Common myeloid progenitor, CD34-positive (primary cell): ENCODE measurements around the gene TMEM254.

Experiments used
- CTCF ChIA-PET: fragments of 350-600 bp; sonication (Branson Sonifier 250); formaldehyde crosslinking; loops from one replicate; lab custom pipeline; 2021; ENCODE audit warnings: antibody characterized with exemption; lab: Charles Lee
- POLR2A ChIA-PET: fragments of 350-600 bp; sonication (Branson Sonifier 250); formaldehyde crosslinking; loops from one replicate; lab custom pipeline; 2021; ENCODE audit warnings: antibody characterized with exemption; lab: Charles Lee
- DNase-seq, 3 donors: peaks; one replicate each; pipeline versions ENCODE4 v3.0.0 to v3.0.0-alpha.2; 2013
- H3K27ac ChIP-seq, 2 experiments: 1 replicate in 1 of 2; 2 replicates in 1 of 2; pipeline ENCODE4 v1.7.0; 2013; ENCODE audit warnings: inconsistent platforms in 2 of 2, low read length in 2 of 2, mild to moderate bottlenecking in 2 of 2, low read depth in 1 of 2, moderate library complexity in 1 of 2; ENCODE audit not compliant: severe bottlenecking in 2 of 2, insufficient read depth in 1 of 2, poor library complexity in 1 of 2
- H3K27me3 ChIP-seq, 5 experiments: replicated peaks in 2 of 5; 1 replicate in 3 of 5; 2 replicates in 2 of 5; pipeline versions ENCODE4 v1.6.1 to v1.7.0; 2013; ENCODE audit warnings: low read length in 4 of 5, mild to moderate bottlenecking in 2 of 5, moderate library complexity in 2 of 5, inconsistent platforms in 1 of 5; ENCODE audit not compliant: insufficient read depth in 5 of 5, control insufficient read depth in 4 of 5
- H3K36me3 ChIP-seq, 4 experiments: 1 replicate in 2 of 4; 2 replicates in 2 of 4; pipeline versions ENCODE4 v1.6.1 to v1.7.0; 2013; ENCODE audit warnings: low read length in 3 of 4, control low read depth in 1 of 4, mild to moderate bottlenecking in 1 of 4; ENCODE audit not compliant: control insufficient read depth in 4 of 4, insufficient read depth in 4 of 4
- H3K4me1 ChIP-seq, 4 experiments: 1 replicate in 3 of 4; 2 replicates in 1 of 4; pipeline versions ENCODE4 v1.6.1 to v1.7.1; 2013; ENCODE audit warnings: low read length in 3 of 4, mild to moderate bottlenecking in 3 of 4, control low read depth in 1 of 4, inconsistent platforms in 1 of 4, moderate library complexity in 1 of 4; ENCODE audit not compliant: control insufficient read depth in 4 of 4, insufficient read depth in 4 of 4; ENCODE audit errors: control extremely low read depth in 1 of 4
- H3K4me3 ChIP-seq, 7 experiments: 1 replicate in 4 of 7; 2 replicates in 3 of 7; pipeline versions ENCODE4 v1.5.1 to v1.7.0; 2013; ENCODE audit warnings: mild to moderate bottlenecking in 7 of 7, low read length in 6 of 7, moderate library complexity in 6 of 7, inconsistent platforms in 2 of 7, low read depth in 2 of 7, control low read depth in 1 of 7; ENCODE audit not compliant: insufficient read depth in 4 of 7, control insufficient read depth in 1 of 7; ENCODE audit errors: extremely low read depth in 1 of 7
- H3K9me3 ChIP-seq, 5 experiments: 1 replicate in 4 of 5; 2 replicates in 1 of 5; pipeline versions ENCODE4 v1.6.1 to v1.7.1; 2013; ENCODE audit warnings: low read length in 4 of 5, mild to moderate bottlenecking in 2 of 5, inconsistent platforms in 1 of 5, low read depth in 1 of 5, moderate library complexity in 1 of 5; ENCODE audit not compliant: control insufficient read depth in 4 of 5, insufficient read depth in 2 of 5; ENCODE audit errors: control extremely low read depth in 1 of 5
- WGBS: methylation state at CpG from one replicate; pipeline ENCODE4 v1.1.5; 2013; ENCODE audit not compliant: insufficient coverage; 5-methylcytosine and 5-hydroxymethylcytosine counted together

Gene TMEM254

GRCh38 chr10:80137031-80137862, 58.8 kb downstream of the TMEM254 start:
- WGBS: 97% methylated on average over 11 of the region's 14 CpGs
- H3K4me1 ChIP-seq: peaks cover 0 to 10% (median 7%) of the 10 kb centered on the region in 4 experiments
- POLR2A ChIA-PET: no interaction called here
- no peaks in the 10 kb centered on the region for H3K36me3 ChIP-seq
- no peak overlapping the region for H3K4me3 ChIP-seq
- DNase-seq: no peak
- H3K27ac ChIP-seq: no peak overlapping the region
- H3K27me3 ChIP-seq: peaks cover 3 to 28% (median 10%) of the 10 kb centered on the region in 5 experiments
- no peaks in the 10 kb centered on the region for H3K9me3 ChIP-seq
- CTCF ChIA-PET: interaction anchor here (1.0 to 2.1 kb wide), 2 partner anchors 9 to 51 kb away, joined by 3 to 5 read pairs; no protein-coding TSS in a partner anchor

DNA sequence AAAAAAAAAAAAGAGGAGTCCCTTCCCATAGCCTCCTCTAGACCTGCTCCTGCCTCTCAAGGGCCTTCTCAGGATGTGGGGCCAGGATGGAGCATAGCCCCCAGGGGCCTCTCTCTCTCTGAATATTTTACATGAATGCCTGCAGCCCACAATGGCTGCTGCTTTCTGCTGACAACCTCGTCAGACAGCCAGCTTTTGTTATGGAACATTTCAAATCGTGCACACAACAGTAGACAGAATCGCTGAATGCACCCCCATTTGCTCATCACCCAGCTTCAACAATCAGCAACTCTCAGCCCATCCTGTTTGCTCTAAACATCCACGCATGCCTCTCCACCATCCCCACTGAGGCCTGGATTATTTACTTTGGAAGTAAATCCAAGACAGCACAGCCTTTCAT, 59.5 kb downstream of the TMEM254 start:
- no peak overlapping the region for H3K27ac ChIP-seq
- ChIA-PET CTCF (interaction anchor here (1.0 to 2.1 kb wide), 5 partner anchors 9 to 85 kb away, joined by 3 to 5 read pairs (median 3); no protein-coding TSS in a partner anchor), POLR2A (no interaction called here)
- 90% methylated on average over 3 of the region's 4 CpGs for WGBS
- peaks cover 3 to 21% (median 9%) of the 10 kb centered on the region in 5 experiments for H3K27me3 ChIP-seq
- H3K4me3 ChIP-seq: no peak overlapping the region
- no peaks in the 10 kb centered on the region for H3K36me3 ChIP-seq
- H3K4me1 ChIP-seq: peaks cover 0 to 3% (median under 1%) of the 10 kb centered on the region in 4 experiments
- no peaks in the 10 kb centered on the region for H3K9me3 ChIP-seq
- DNase-seq: no peak

GRCh38 chr10:80139265-80139664, 60.8 kb downstream of the TMEM254 start:
- WGBS: 94% methylated on average over 2 of the region's 2 CpGs
- DNase-seq: no peak

DNA sequence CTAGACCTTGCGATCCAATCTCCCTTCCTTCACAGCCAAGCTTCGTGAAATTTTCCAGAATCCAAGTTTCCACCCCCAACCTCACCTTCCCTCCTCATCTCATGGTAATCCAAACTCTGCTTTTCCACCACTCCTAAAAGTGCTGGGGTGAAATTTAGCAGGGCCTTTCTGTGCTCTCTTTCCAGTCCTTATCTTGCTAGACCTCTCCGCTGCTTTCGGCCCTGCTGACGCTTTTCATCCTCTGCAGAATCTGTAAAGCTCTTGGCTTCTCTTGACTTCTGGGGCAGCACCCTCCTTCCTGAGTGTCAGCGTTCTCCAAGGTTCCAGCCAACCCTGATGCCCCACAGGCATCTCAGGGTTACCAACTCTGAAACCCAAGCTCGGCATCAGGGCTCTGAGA, 61.8 kb downstream of the TMEM254 start:
- CTCF ChIA-PET: interaction anchor here (0.6 to 2.6 kb wide), 4 partner anchors 10 to 128 kb away, joined by 3 to 10 read pairs (median 3); no protein-coding TSS in a partner anchor
- WGBS: 98% methylated on average over 7 of the region's 7 CpGs
- H3K27me3 ChIP-seq: peaks cover 0 to 6% (median 3%) of the 10 kb centered on the region in 5 experiments
- no peaks in the 10 kb centered on the region for H3K36me3 ChIP-seq
- no peaks in the 10 kb centered on the region for H3K9me3 ChIP-seq
- no peak overlapping the region for H3K27ac ChIP-seq
- POLR2A ChIA-PET: no interaction called here
- H3K4me1 ChIP-seq: peaks cover 0 to 16% (median 15%) of the 10 kb centered on the region in 4 experiments
- no peak overlapping the region for H3K4me3 ChIP-seq
- no peak for DNase-seq

More at GRCh38 chr10:80139265-80139664, 60.8 kb downstream of the TMEM254 start:
- ChIA-PET POLR2A (no interaction called here), CTCF (interaction anchor here (1.3 to 2.6 kb wide), 5 partner anchors 7 to 83 kb away, joined by 3 to 10 read pairs (median 5); no protein-coding TSS in a partner anchor)
- Histone ChIP-seq H3K36me3 (no peaks in the 10 kb centered on the region), H3K4me3 (no peak overlapping the region), H3K4me1 (peaks cover 0 to 6% (median 5%) of the 10 kb centered on the region in 4 experiments), H3K9me3 (no peaks in the 10 kb centered on the region), H3K27me3 (peaks cover 0 to 9% (median 3%) of the 10 kb centered on the region in 5 experiments), H3K27ac (no peak overlapping the region)

DNA sequence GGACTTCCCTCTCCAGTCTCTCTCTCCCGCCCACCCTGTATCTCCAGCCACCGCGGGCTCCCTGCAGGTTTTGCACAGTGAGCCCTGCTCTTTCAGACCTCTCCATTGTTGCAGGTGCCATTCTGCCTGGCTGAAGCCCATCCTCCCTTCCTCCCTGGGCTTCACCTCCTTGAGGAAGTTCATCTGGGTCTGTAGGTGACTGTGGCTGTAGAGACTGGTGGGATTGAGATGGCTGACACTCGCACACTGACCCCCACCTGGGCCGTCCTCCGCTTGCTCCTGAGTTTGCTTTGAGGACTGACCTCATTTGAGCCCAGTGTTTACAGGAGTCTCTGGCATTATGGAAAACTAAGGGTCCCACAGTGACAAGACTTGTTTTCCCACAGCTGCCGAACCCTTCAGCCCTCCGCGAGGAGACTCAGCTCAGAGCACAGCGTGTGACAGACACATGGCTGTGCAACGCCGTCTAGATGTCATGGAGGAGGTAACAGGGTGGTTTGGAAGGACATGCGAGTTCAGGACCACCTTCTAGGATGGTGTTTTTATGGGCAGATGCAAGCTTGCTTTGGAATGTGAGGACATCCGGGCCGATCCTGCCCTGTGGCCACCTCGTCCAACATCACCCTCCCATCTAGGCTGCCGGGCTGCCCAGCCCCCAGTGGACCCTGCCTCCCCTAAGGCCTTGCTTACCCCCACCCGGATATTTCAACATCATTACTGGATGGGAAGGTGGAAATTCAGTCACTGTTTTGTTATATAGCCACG, 63.4 kb downstream of the TMEM254 start:
- Histone ChIP-seq H3K4me1 (peaks cover 0 to 18% (median 15%) of the 10 kb centered on the region in 4 experiments), H3K9me3 (no peaks in the 10 kb centered on the region), H3K27ac (no peak overlapping the region), H3K4me3 (no peak overlapping the region), H3K36me3 (no peaks in the 10 kb centered on the region), H3K27me3 (peaks cover 0 to 6% (median 3%) of the 10 kb centered on the region in 5 experiments)
- DNase-seq: no peak
- 83% methylated on average over 15 of the region's 19 CpGs for WGBS
- CTCF ChIA-PET: interaction anchor here (0.8 to 4.8 kb wide), 4 partner anchors 12 to 79 kb away, joined by 3 to 33 read pairs (median 3); no protein-coding TSS in a partner anchor
- POLR2A ChIA-PET: no interaction called here
